AG04449 (cell line): ENCODE data around the gene LIN37.

ENCODE experiments used
- CTCF ChIA-PET: fragments of 350-600 bp; formaldehyde crosslinking; extraction: SDS; loops from one replicate; lab custom pipeline; 2021; ENCODE audit warnings: antibody characterized with exemption; lab: Yijun Ruan, JAX
- POLR2A ChIA-PET: fragments of 400-600, 350-600 bp; formaldehyde crosslinking; extraction: SDS; loops from one replicate; lab custom pipeline; 2020; ENCODE audit warnings: antibody characterized with exemption, inconsistent platforms; lab: Yijun Ruan, JAX
- DNase-seq: peaks from one replicate; pipeline ENCODE4 v3.0.0-alpha.2; 2010; ENCODE audit warnings: low read depth, low spot score
- H3K4me3 ChIP-seq: 2 replicates; pipeline ENCODE4 v1.5.1; 2011; ENCODE audit warnings: low read depth, mild to moderate bottlenecking, control low read depth, low read length
- TF ChIP-seq, protein P1 (sequence below): IDR thresholded peaks from one replicate; pipeline ENCODE4 v1.5.1; 2011; ENCODE audit warnings: mild to moderate bottlenecking, moderate library complexity, low read length, control low read depth, inconsistent platforms; ENCODE audit not compliant: insufficient read depth; ENCODE audit errors: missing control alignments

Gene LIN37

DNA sequence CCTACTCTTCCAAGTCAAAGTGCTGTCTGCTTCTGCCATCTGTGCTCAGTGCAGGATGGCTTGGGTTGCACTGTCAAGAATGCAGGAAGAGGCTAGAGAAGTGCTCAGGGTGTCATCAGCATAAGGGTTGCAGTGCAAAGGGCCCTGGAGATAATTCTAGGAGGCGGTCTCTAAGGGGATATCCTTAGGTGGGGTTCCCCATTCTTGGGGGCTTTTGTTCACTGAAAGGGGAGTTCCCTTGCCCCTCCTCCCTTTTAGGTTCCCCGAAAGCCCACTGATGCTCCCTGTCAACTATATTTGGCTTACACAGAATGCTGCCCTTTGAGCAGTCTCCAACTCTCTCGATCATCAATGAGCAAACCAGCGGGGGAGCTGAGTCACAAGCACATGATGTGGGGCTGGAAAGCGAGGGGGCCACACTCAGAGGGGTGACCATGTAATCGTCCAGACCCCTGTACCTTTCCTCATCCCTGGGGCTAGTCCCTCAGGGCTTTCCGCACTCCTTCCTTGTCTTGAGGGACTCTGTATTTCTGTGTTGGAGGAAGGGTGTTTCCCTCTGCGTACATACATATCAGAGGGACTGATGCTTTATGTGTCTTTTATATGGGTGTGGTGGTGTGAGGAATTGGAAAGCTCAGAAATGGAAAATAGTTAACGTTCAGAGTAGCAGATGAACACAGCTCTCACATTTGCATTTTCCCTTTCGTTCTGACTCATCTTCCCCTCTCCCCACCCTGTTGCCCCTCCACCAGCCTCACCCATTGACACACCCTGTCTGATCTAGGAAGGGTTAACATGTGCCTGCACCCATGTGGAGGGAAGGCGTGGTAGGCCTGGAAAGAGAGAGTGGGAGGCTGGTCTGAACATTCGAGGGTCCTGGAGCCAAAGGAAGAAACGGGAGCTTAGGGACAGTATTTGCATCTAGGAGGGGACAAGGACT is 37.3 kb upstream of the LIN37 start:
- CTCF ChIA-PET, result interaction anchor here (0.8 to 5.4 kb wide), 5 partner anchors 9 to 162 kb away, joined by 3 to 23 read pairs (median 4); no protein-coding TSS in a partner anchor
- no peak for DNase-seq
- no peak overlapping the region for H3K4me3 ChIP-seq
- TF ChIP-seq, protein P1, sequence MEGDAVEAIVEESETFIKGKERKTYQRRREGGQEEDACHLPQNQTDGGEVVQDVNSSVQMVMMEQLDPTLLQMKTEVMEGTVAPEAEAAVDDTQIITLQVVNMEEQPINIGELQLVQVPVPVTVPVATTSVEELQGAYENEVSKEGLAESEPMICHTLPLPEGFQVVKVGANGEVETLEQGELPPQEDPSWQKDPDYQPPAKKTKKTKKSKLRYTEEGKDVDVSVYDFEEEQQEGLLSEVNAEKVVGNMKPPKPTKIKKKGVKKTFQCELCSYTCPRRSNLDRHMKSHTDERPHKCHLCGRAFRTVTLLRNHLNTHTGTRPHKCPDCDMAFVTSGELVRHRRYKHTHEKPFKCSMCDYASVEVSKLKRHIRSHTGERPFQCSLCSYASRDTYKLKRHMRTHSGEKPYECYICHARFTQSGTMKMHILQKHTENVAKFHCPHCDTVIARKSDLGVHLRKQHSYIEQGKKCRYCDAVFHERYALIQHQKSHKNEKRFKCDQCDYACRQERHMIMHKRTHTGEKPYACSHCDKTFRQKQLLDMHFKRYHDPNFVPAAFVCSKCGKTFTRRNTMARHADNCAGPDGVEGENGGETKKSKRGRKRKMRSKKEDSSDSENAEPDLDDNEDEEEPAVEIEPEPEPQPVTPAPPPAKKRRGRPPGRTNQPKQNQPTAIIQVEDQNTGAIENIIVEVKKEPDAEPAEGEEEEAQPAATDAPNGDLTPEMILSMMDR, result no peak
- POLR2A ChIA-PET, result interaction anchor here (0.6 to 1.7 kb wide), 3 partner anchors 8 to 710 kb away, joined by 3 to 5 read pairs (median 4); no protein-coding TSS in a partner anchor

DNA sequence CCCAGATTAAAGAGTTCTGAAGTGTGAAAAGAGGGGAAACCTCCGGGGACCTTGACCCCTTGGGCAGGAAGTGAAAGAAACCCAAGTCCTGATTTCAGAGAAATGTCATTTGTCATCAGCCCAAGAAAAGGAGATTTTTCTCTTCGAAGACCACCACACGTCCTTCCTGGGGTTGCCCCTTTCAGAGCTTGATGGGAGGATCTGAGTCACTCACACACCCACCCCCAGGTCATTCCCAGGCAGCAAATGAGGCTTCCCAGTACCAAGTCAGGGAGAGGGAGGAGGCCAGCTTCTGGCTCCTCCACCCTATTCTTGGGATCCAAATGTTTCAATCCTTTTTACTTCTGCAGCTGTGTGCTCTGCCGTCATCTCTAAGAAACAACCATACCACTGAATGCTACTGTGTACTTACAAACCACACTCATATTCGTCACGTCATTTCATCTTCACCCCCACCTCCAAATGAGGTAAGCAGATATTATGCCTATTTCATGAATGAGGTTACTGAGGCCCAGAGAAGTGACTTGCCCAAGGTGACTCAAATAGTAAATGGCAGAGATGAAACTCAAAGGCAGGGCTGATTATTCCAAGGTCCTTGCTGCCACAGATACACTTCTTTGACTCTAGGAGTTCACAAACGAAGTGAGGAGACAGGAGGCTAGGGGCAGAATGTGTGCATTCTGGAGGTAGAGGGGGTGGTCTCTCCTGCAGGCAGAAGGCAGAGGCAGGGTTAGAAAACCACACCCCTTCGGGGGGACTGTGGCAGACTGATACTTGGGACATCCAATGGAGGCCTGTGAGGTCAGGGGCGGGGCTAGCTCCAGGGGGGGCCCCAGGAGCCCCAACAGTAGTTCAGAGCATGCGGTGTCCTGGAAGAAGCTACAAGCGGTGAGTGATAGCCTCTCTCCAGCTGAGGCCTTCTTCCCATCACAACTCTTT is 35.5 kb upstream of the LIN37 start:
- CTCF ChIA-PET, result interaction anchor here (1.0 to 5.4 kb wide), 3 partner anchors 8 to 164 kb away, joined by 3 to 23 read pairs (median 19); partner anchors contain the start of gene ZBTB32
- DNase-seq, result no peak
- POLR2A ChIA-PET, result interaction anchor here (1.7 kb wide), 1 partner anchor 10 kb away, joined by 4 read pairs; no protein-coding TSS in a partner anchor
- TF ChIP-seq, protein P1, result no peak
- no peak overlapping the region for H3K4me3 ChIP-seq

DNA sequence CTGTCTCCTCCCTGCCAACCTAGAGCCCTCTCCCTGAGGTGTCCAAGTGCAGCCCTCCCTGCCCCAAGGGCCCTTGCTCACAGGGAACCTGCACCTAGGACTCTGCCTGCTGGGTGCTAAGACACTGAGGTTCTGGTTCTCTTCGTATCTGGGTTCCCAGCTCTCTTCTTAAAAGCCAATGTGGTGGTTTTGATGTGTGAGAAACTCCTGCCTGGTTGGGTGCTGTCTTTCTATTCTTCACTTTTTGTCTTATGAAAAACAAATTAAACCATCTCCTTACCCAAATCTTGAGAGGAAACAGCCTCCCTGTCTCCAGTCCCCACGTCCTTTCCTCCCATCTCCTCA is 34.9 kb upstream of the LIN37 start:
- CTCF ChIA-PET, result interaction anchor here (1.0 to 5.4 kb wide), 3 partner anchors 9 to 165 kb away, joined by 3 to 23 read pairs (median 19); partner anchors contain the start of gene ZBTB32
- POLR2A ChIA-PET, result no interaction called here

DNA sequence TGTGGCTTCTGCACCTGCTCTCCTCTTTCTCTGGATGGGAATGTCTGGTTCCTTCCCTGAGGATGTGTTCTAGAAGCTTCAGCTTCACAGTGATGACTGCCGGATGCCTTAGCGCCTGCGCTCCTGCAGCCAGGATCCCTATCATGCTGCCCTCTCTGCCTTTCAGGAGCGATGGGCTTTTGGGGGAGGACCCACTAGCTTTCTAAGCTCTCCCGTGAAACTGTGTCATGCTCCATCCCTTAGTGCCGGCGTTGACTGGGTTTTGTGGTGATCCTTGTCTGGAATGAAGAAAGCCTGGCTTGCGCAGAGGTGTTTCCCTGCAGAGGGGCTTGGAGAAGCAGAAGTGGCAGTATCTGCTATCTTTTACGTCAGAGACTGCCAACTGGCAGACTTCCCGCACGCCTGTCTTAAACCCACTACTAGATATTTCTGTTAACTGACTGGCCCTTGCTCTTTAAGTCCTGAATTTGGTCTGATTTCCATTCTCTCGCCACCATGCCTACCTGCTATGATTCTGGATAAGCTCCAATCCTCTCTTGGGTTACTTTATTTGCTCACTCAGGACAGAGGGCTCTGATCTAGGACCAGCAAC is 34.4 kb upstream of the LIN37 start:
- no peak for DNase-seq
- ChIA-PET POLR2A (no interaction called here), CTCF (interaction anchor here (0.8 to 5.4 kb wide), 6 partner anchors 9 to 165 kb away, joined by 3 to 23 read pairs (median 10); partner anchors contain the start of gene ZBTB32)
- H3K4me3 ChIP-seq, result no peak overlapping the region
- TF ChIP-seq, protein P1, result no peak

More for the DNA sequence above, 34.9 kb upstream of the LIN37 start:
- DNase-seq, result no peak
- no peak overlapping the region for H3K4me3 ChIP-seq
- TF ChIP-seq, protein P1, result no peak

DNA sequence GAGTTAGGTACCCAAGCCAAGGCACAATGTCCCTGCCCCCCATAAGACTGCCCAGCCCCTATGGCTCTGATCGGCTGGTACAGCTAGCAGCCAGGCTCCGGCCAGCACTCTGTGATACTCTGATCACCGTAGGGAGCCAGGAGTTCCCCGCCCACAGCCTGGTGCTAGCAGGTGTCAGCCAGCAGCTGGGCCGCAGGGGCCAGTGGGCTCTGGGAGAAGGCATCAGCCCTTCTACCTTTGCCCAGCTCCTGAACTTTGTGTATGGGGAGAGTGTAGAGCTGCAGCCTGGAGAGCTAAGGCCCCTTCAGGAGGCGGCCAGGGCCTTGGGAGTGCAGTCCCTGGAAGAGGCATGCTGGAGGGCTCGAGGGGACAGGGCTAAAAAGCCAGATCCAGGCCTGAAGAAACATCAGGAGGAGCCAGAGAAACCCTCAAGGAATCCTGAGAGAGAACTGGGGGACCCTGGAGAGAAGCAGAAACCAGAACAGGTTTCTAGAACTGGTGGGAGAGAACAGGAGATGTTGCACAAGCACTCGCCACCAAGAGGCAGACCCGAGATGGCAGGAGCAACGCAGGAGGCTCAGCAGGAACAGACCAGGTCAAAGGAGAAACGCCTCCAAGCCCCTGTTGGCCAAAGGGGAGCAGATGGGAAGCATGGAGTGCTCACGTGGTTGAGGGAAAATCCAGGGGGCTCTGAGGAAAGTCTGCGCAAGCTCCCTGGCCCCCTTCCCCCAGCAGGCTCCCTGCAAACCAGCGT is 33.6 kb upstream of the LIN37 start:
- POLR2A ChIA-PET, result no interaction called here
- no peak for DNase-seq
- CTCF ChIA-PET, result interaction anchor here (0.8 to 5.4 kb wide), 10 partner anchors 10 to 166 kb away, joined by 3 to 23 read pairs (median 4); partner anchors contain the start of genes LIN37 and ZBTB32
- no peak overlapping the region for H3K4me3 ChIP-seq
- TF ChIP-seq, protein P1, result no peak
